HG02852 (cell line): ENCODE measurements around the gene GGT7.
A peak's percentile ranks its signal among the peaks of the same experiment; 100 is the strongest.
"Not testable (repeated sequence)": the region's sequence is repeated elsewhere in the genome, so short reads cannot be mapped to it uniquely, and the experiment has no call there.

Experiments
- ATAC-seq: cut with Tn5 transposase; IDR thresholded peaks from one replicate; pipeline ENCODE4 v1.9.1; 2021; ENCODE audit warnings: mild to moderate bottlenecking, moderate library complexity; ENCODE audit not compliant: unreplicated experiment

Gene GGT7

GRCh38 chr20:34883087-34883688 is 10.5 kb upstream of the GGT7 start:
- no peak for ATAC-seq

GRCh38 chr20:34881689-34882088 is 9.0 kb upstream of the GGT7 start:
- no peak for ATAC-seq

- not testable (repeated sequence) for ATAC-seq
These were observed 8.3 kb upstream of the GGT7 start for GRCh38 chr20:34880971-34881370.

- ATAC-seq, result no peak
These were observed 7.7 kb upstream of the GGT7 start for GRCh38 chr20:34880215-34880850.

GRCh38 chr20:34876406-34877282 is 4.0 kb upstream of the GGT7 start, which contains the start of gene ACSS2:
Gene ACSS2, plus strand, starts transcription at chr20:34876612. Its CDS starts 34 bp downstream, at chr20:34876646.
- peak; percentile 59 for ATAC-seq

GRCh38 chr20:34875642-34876405 is 3.2 kb upstream of the GGT7 start:
- peak; percentile 56 for ATAC-seq

GRCh38 chr20:34874094-34874654 is 1.5 kb upstream of the GGT7 start:
- ATAC-seq, result no peak

- ATAC-seq, result no peak
These were observed 982 bp upstream of the GGT7 start for GRCh38 chr20:34873583-34874093.

- no peak for ATAC-seq
These were observed 562 bp downstream of the GGT7 start for GRCh38 chr20:34871966-34872621.

GRCh38 chr20:34871320-34871926 is 1.2 kb downstream of the GGT7 start:
- no peak for ATAC-seq

- ATAC-seq, result no peak
These were observed 8.4 kb downstream of the GGT7 start for GRCh38 chr20:34864216-34864615.

GRCh38 chr20:34863421-34863965 is 9.2 kb downstream of the GGT7 start:
- ATAC-seq, result no peak

GRCh38 chr20:34862724-34863123 is 9.9 kb downstream of the GGT7 start:
- ATAC-seq, result no peak

- no peak for ATAC-seq
These were observed 11.1 kb downstream of the GGT7 start for GRCh38 chr20:34861386-34862084.

GRCh38 chr20:34859826-34860545 is 12.7 kb downstream of the GGT7 start:
- no peak for ATAC-seq

GRCh38 chr20:34859367-34859766 is 13.3 kb downstream of the GGT7 start:
- ATAC-seq, result no peak

- ATAC-seq, result no peak
These were observed 20.4 kb downstream of the GGT7 start for GRCh38 chr20:34852298-34852697.

- ATAC-seq, result no peak
These were observed 21.7 kb downstream of the GGT7 start for GRCh38 chr20:34850969-34851368.
